ENCODE measurements around the gene RYR1.
"Not testable (repeated sequence)": the region's sequence is repeated elsewhere in the genome, so short reads cannot be mapped to it uniquely, and the experiment has no call there.

The RYR1 gene

DNA sequence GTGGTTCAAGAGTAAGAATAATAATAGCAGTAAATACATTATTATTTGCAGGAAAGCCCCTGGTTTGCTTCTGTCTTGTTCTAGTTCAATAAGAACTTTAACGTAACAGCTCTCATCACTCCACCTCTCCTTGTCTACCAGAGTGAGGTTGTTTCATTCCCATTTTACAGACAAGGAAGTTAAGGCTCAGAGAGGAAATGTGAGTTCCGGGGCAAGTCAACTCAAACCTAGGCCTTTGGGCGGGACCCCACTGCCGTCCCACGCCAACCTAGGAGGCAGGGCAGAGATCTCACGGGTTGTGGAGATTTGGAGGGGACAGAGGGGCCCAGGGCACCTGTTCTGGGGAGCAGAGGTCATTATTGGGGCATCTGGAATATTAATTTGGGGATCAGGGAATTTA lies 182.8 kb downstream of the RYR1 start:
- DNase-seq (ENCODE audit: low read depth), result no peak

DNA sequence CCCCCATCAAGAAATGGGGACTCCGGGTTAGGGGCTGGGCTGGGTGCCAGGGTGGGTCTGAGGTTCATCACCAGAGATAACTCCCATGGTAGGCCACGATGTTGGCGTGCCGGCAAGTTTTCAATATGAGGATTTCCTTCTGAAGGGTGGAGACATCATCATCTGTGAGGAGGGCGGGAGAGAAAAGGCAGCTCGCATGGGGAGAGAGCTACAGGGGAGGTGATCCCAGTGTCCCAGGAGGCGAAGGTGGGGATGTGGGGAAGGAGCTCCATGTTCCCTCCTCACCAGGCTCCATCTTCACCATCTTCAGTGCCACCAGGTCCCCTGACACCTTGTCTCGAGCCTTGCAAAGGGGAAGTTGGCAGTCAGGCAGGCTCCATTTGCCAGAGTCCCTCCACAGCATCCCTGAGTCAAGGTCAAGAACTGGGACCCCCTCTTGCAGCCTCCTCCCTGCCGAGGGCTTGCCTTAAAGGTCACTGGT lies 183.8 kb downstream of the RYR1 start:
- no peak for DNase-seq (ENCODE audit: low read depth)

DNA sequence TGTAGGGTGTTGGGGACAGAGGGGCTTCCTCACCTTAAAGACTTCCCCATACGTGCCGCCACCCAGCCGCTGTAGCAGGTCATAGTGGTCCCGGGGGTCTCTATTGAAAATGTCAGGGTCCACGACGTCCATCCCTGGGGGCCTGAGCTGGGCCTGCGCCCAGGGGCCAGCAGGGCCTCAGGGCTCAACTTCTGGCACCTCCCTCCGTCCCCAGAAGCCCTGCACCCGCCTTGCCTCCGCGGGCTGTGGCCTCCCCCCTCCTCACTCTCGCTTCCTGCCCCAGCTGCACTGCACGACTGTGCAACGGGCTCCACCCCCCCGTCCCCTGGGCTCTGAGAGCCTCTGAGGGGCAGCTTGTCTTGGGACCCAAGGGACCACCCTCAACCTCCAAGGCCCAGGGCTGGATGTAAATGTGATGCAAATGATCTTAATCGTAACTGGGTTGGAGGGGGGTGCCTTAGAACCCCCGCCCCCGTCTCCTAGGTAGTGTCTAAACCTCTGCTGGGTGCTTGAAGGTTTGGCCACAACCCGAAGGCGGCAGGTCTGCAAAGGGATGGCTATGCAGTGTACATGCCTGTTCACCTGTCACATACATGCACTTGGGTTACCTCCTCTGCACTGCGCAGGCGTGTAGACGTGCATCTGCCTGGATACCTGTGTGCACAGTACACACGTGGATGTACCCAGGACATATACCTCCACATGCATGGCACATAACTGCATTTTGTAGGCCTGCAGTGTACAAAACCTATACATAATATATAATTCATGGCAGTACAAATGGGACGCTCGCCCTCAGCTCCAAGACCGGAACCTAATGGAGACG lies 184.5 kb downstream of the RYR1 start, which contains the start of gene MAP4K1:
TSS of gene MAP4K1 (minus strand) at position 190 of the 826 bp plus-strand sequence. CDS start at position 132, 58 bp downstream.
- DNase-seq (ENCODE audit: low read depth), result peak; percentile 40

DNA sequence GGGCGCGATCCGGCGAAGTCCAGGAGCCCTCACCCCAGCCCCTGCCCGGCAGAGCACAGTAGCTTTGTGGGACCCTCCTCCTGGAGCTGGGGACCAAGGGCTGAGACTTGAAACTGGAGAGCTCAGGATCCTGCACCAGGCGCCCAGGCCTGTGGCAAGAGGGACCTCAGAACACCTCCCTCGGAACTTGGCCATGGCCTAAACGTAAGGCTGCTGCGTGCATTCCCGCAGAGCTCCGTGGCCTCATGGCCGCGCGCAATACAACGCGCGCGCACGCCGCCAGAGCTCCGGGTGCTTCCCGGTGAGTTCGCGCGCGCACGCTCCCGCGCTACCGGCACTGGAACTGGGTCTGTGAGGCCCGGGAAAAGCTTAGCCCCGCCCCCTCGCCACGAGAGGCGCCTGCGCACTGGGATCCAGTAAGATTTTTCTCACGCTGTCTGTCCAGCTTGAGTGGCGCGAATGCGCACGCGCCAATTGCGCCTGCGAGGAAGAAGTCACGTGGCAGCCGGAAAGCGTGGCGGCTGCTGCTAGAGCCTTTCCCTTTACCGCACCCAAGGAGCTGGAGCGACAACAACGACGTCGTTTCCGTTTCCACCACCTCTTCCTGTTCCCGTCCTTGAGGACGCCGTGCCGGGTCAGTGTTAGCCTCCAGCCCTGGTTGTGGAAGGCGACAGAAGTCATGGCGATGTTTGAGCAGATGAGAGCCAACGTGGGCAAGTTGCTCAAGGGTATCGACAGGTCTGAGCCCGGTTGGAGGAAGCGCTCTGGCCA lies 185.3 kb downstream of the RYR1 start, which contains the start of gene EIF3K:
TSS of gene EIF3K (plus strand) at position 599 of the 771 bp plus-strand sequence. CDS start at position 680, 81 bp downstream.
- peak; percentile 98 for DNase-seq (ENCODE audit: low read depth)

DNA sequence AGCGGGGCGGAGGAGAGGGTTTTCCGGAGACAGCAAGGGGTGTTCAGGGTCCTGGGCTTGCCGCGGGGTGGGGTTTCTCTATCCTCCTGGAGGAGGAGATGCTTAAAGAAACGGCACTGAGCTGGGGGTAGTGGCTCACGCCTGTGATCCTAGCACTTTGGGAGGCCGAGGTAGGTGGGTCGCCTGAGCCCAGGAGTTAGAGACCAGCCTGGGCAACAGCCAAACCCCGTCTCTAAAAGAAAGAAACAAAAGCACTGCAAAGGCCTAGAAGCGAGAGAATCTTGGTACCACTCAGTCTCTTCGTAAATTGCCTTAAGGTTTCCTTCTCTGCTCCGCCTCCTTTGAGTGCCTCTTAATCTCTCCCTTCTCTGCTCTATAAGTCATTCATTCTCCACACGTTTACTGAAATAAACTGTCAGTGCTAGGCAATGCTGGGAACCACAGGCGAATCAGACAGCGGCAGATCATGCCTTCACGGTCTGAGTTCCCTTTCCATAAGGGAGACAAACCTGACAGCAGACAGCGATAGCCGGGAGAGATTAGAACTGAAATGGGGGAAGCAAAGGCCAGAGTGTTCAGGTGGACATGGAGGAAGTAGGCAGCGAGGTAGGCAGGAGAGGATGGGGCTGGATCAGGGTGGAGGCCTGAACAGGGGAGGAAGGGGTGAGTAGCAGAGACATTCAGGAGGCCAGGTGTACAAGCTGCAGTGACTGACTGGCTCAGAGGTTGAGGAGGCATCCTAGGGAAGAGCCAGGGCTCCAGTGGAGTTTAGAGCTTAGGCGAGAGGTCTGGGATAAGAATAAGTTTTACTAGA lies 186.1 kb downstream of the RYR1 start:
- no peak for DNase-seq (ENCODE audit: low read depth)

DNA sequence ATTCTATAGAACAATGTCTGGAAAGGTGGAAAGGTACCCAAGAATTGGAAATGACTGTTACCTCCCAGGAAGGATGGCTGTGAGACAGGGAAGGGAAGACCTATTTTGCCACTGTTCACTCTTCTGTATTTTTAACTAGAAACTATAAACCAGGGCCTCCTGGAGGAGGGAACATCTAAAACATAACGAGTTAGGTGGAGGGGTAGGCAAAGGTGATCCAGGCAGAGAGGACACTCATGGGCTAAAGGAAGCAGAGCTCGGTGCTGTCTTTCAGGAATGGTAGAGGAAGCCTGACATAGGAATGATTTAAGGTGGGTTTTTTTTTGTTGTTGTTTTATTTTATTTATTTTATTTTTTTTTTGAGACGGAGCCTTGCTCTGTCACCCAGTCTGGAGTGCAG lies 191.3 kb downstream of the RYR1 start:
- DNase-seq (ENCODE audit: low read depth), result no peak

DNA sequence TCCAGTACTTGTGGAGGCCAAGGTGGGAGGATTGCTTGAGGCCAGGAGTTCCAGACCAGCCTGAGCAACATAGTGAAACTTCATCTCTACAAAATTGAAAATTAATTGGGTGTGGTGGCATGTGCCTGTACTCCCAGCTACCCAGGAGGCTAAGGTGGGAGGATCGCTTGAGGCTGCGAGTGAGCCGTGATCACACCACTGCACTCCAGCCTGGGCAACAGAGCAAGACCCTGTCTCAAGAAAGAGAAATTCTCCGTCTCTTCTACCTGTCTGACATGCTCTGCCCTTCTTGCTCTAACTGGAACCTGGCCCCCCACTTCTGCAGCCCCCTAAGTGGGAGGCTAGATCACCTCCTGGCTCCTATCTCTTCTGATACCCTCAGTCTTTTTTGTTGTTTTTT lies 192.9 kb downstream of the RYR1 start:
- no peak for DNase-seq (ENCODE audit: low read depth)

DNA sequence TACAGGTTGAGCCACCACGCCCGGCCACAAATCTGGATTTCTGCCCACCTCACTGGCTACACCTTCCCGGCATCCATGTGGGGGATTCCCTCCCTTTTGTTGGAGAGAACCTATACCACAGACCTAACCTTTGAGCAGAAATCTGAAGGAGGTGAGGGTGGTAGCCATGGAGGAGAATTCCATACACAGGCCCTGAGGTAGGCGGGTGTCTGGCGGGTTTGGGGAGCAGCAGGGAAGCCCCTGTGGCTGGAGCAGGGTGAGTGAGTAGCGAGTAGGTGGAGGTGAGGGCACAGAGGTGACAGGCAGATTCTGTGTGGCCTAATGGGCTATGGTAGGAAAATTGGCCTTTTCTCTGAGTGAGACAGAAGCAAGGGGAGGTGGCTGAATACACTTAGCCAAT lies 196.1 kb downstream of the RYR1 start:
- no peak for DNase-seq (ENCODE audit: low read depth)

DNA sequence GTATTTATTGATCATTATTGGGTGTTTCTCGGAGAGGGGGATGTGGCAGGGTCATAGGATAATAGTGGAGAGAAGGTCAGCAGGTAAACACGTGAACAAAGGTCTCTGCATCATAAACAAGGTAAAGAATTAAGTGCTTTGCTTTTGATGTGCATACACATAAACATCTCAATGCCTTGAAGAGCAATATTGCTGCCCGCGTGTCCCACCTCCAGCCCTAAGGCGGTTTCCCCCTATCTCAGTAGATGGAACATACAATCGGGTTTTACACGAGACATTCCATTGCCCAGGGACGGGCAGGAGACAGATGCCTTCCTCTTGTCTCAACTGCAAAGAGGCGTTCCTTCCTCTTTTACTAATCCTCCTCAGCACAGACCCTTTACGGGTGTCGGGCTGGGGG lies 197.8 kb downstream of the RYR1 start:
- DNase-seq (ENCODE audit: low read depth), result not testable (repeated sequence)

DNA sequence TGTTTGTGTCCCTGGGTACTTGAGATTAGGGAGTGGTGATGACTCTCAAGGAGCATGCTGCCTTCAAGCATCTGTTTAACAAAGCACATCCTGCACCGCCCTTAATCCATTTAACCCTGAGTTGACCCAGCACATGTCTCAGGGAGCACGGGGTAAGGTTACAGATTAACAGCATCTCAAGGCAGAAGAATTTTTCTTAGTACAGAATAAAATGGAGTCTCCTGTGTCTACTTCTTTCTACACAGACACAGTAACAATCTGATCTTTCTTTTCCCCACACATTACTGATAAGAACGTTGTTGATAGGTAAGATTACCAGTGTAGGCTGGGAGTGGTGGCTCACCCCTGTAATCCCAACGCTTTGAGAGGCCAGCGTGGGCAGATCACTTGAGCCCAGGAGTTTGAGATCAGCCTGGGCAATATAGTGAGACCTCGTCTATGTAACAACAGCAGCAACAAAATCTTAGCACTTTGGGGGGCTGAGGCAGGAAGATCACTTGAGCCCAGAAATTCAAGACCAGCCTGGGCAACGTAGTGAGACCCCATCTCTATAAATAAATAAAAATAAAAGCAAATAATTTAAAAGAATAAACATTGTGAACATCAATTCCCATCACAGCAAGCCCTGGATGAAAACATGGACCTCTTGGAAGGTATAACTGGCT lies 198.5 kb downstream of the RYR1 start:
- DNase-seq (ENCODE audit: low read depth), result not testable (repeated sequence)

DNA sequence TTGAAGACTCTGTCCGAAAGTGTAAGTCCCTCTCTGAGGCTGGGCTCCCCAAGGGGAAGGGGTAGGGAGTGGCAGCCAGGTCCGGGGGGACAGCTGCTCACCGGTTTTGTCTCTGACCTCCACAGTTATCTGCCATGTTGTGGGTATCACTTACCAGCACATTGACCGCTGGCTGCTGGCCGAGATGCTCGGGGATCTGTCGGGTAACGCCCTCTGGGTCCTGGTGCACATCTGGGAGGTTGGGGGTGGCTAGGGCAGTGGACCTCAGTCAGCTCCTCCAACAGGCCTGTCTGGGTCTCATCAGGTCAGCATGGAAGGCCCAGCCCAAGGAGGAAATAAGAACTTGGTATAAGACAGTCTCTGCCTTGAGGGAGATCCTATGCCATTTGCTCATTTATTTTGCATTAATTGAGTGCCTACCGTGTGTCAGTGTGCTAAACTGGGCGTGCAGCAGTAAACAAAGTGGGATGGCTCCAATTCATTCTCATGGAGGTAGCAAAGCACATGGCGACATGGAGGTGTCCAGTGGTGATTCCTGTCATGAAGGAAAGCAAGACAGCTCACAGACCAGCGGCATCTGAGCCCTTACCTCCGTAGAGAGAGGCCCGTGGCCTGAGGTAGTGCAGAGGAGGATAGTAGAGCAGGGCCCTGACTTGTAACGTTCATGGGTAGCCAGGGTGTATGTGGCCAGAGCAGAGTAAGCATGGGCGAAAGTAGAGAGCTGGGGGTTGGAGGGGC lies 199.2 kb downstream of the RYR1 start:
- DNase-seq (ENCODE audit: low read depth), result no peak

DNA sequence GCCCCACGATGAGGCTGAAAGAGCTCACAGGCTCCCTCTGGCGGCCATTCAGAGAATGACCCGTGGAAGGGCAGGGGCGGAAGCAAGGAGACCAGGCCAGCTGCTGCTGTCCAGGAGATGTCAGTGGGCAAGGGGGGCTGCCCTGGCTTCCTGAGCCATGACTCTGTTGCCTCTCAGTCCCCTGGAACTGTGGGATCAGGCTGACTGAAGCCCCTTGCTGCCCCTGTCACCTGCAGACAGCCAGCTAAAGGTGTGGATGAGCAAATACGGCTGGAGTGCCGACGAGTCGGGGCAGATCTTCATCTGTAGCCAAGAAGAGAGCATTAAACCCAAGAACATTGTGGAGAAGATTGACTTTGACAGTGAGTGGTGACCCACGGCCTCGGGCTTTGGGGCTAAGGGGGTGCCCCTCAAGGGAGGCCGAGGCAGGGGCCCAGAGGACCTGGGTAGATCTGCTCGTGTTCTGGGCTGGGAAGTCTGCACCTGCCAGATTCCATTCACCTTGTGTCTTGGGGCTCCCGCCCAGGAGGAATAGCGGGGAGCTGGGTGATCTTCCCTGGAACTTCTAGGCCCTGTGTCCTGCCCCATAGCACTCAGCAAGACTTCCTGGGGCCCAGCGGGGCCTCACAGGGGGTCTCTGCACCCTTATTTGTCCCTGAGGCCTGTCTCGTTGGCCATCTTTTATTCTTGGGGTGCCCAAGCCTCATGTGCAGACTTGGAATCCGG lies 201.4 kb downstream of the RYR1 start:
- peak; percentile 61 for DNase-seq (ENCODE audit: low read depth)

DNA sequence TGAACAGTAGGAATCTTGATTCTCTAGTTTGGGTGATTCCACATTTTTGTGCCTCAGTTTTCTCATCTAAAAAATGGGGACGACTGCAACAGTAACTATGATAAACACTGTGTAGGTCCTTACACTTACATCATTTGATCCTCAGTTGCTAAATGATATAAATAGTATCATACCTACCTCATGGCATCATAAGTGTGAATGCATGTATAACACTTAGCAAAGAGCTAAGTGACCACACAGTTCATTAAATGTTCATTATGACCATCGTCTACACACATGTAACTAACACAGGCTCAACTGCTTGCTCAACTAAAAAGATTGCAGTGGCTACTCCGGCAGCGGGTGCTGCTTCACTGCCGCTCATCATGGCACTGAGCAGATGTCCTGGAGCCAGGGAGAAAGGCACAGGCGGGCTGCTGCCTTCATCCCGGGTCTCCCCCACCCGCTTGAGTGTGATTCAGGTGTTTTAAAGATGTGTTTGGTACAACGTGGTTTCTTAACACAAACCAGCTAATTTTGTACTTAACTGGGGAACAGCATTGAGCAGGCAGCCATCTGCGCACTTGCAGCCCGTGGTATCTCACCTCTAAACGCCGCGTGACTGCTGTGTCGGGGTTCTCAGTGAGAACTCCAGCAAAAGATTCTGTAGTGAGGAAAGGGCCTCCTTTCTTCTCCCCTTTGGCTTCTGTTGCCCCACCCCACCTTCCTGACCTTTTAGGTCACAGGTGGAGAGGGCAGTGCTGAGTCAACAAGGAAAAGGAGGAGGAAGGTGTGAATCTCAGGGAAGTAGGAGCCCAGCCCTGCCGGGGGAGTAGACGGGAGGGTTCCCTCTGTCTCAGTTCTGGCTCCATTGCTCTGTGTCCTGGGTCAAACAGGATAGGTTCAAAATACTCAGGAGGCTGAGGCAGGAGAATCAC lies 202.2 kb downstream of the RYR1 start:
- DNase-seq (ENCODE audit: low read depth), result no peak
